Ramos (cell line): ENCODE results near the gene PSMD1.
"Not testable (repeated sequence)": the region's sequence is repeated elsewhere in the genome, so short reads cannot be mapped to it uniquely, and the experiment has no call there.

ENCODE experiments used
- in situ Hi-C: fragments of 300-500 bp; cut with MboI; formaldehyde crosslinking; loops from one replicate; pipeline ENCODE4 v1.14.3; 2022; ENCODE audit warnings: low sequenced_read_pairs; ENCODE audit not compliant: unreplicated experiment

PSMD1 gene

DNA sequence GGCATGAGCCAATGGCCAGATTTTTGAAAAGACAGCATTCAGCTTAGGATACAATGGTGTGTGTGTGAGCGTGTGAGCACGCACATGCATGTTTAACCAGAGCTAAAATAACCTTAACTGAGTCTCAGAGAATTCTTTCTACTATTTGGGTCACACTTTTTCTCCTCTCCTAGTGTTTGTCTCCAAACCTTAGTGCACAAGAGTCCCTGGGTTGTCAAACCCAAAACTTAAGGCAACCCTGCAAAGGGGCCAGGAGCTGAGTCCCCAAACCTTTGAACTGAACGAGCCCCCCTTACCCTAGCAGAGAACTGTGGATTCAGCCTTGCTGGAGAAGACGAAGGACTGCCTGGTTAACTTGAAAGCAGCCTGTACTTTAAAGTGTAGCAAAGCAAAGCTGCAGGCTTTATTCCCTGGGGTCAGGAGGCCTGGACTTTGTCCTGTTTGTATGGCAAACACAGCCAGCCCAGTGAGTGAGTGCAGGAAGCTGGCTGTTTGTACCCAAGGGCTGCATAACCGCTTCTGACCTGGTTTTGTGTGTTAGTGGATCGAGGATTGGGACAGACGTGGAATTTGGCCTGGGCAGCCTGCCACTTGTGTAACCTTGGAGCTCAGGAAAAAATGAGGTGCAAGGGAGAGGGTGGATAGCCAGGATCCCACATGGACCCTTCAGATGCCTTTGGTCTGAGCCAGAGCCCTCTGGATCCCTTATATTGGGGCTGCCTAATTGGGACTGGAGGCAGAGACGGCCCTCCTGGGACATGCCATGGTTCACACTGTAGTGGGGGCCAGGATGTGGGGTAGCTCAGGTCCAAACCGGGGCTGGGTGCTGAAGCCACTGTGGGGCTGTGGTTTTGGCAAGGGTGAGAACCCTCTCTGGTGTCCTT lies 6.4 kb upstream of the PSMD1 start:
- in situ Hi-C loops: no loop called here

- in situ Hi-C loops: no loop called here
Measured at GRCh38 chr2:231051116-231051515, 5.6 kb upstream of the PSMD1 start.

DNA sequence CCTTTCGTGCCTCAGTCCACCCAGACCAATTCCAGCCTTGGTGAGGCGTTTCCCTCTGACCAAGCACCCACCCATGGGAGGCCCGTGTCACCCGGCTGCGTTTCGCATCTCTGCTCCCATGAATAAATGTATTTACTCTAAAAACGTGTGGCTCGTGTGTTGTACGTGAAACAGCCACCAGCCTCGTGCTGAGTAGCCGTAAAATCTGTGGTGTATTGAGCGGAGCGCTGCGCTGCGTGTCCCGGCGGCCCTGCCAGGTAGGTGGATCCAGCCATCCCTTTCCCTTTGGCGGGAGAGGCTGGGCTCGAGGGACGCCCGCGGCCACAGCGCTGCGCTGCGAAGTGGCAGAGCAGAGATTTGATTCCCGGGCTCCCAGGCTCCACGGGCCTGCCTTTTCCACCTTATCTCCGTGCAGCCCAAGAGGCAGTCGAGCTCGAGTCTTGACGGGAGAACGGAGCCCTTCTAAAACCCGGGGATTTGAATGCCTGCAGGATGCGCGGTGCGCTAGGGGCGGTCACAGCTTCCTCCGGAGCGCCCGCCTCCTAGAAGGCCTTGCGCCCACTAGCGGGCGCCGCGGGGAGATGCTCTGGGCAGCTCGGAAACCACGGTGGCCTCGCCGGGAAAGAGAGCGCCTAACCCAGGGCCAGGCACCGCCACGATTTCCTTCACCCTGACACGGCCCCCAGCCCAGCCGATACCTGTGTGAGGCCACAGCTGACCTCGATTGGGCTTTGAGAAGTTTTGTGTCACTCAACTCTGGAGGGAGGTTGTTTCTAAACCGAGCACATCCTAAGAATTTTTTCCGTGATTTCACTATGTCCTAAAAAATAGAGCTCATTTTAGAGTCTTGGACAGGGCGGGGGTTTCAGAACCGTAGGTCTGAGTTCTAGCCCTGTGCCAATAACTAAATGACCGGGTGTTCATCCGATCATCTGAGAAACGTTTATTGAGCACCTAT lies 3.9 kb upstream of the PSMD1 start:
- in situ Hi-C loops: no loop called here

- in situ Hi-C loops: no loop called here
Measured at GRCh38 chr2:231053846-231054245, 2.8 kb upstream of the PSMD1 start.

DNA sequence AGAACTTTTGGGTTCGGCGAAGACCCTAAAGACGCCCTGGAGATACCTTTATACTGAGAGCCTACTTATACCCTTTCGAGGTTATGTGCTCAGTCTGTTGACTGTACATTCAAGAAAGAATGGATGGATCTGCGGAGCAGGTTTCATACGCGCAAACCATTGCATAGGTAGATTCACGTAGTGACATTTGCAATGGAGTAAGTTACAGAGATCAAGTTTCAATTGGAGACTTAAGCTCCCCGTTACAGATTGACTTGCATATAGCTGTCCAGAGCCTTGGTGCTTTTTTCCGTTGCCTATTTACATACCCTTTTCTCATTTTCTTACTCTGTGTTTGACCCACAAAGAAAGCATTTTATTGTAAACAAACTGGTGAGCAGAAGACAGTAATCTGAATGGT lies 923 bp downstream of the PSMD1 start:
- in situ Hi-C loops: no loop called here

- in situ Hi-C loops: no loop called here
Measured at GRCh38 chr2:231058761-231059550, 2.3 kb downstream of the PSMD1 start.

- in situ Hi-C loops: no loop called here
Measured at GRCh38 chr2:231059756-231060155, 3.1 kb downstream of the PSMD1 start.

- in situ Hi-C loops: no loop called here
Measured at GRCh38 chr2:231062776-231063175, 6.1 kb downstream of the PSMD1 start.

GRCh38 chr2:231063347-231063746 lies 6.7 kb downstream of the PSMD1 start:
- in situ Hi-C loops: no loop called here

DNA sequence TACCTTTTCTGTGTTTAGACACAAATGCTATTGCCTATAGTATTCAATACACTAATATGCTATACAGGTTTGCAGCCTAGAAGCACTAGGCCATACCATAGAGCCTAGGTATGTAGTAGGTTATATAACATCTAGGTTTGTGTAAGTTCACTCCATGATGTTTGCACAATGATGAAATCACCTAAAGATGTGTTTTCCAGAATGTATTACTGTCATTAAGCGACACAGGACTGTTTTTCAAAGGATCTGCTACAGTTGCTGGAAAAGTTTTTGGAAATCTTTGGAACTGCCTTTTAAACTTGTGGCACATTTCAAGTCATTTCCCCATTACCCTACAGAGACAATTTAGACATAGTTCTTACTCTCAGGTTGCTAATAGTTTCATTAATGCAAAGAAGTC lies 9.3 kb downstream of the PSMD1 start:
- in situ Hi-C loops: no loop called here

GRCh38 chr2:231067531-231067930 lies 10.9 kb downstream of the PSMD1 start:
- in situ Hi-C loops: not testable (repeated sequence)

GRCh38 chr2:231068525-231069222 lies 12.0 kb downstream of the PSMD1 start:
- in situ Hi-C loops: no loop called here

GRCh38 chr2:231069379-231070054 lies 12.8 kb downstream of the PSMD1 start:
- in situ Hi-C loops: no loop called here

DNA sequence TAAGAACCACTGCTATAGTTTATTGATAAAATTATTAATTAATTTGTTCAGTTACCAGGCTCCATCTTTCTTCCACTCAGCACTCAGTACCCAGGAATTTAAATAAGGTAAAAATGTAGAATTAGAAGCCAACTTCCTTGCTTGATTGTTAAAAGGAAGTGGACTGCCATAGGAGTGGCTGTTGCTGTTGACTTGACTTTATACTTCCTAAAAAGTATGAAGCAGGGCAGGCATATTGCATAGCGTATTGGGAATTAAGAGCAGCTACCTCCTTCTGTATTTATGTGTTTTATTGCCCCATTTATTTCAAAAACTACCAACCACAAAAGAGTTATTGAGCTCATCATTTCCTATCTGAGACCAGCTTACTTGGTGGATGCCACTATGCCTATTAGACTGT lies 27.9 kb downstream of the PSMD1 start:
- in situ Hi-C loops: no loop called here

DNA sequence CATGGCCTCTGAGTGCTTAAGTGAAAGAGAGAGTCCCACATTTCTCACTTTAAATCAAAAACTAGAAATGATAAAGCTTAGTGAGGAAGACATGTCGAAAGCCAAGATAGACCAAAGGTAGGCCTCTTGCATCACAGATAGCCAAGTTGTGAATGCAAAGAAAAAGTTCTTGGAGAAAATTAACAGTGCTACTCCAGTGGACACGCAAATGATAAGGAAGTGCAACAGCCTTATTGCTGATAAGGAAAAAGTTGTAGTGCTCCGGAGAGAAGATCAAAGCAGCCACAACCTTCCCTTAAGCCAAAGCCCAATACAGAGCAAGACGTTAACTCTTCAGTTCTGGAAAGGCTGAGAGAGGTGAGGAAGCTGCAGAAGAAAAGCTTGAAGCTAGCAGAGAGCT lies 32.1 kb downstream of the PSMD1 start:
- in situ Hi-C loops: no loop called here

GRCh38 chr2:231093933-231094332 lies 37.3 kb downstream of the PSMD1 start:
- in situ Hi-C loops: no loop called here

DNA sequence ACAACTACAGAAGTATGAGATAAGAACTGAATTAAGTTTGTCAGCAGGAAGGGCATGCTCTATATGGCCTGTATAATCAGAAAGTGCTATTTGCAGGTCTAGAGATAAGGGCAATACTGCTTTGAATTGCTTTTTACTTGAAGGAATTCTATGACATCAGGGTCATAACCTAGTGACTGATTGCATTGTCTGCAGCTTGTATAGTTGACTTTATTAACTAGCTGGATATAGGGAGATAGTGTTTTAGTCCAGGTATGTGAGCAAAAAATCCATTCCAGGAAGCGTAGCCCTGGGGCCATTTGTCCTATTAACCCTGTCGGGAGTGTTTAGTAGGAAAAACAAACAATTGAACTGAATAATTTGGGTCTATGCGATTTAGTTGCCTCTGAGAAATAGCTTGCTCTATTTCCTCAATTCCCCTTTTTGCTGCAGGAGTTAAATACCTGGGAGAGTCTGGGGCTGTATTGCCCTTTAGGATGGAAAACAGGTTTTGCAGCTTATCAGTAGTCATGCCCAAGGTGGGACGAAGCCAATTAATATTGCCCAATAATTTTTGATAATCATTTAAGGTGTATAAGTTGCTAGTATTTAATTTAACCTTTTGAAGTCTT lies 38.2 kb downstream of the PSMD1 start:
- in situ Hi-C loops: no loop called here

DNA sequence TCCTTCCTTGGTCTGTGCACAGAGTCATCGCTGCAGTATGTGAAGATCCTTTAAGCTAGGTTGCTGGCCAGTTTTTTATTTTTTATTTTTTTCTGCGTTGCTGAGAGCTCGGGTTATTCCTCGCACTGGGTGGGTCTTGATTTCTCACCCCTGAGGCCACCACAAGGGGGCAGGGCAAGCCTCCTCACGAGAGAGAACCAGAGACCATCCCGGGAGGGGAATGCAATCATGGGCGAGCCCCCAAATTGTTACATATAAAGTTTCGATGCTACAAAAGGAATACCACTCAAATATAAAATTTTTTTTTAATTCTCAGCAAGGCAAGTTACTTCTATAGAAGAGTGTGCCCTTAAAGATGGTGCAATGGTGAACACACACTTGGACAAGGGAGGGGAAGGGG lies 43.3 kb downstream of the PSMD1 start:
- in situ Hi-C loops: loop anchor here (25.0 kb wide), 1 partner anchor 312 kb away; no protein-coding TSS in a partner anchor

DNA sequence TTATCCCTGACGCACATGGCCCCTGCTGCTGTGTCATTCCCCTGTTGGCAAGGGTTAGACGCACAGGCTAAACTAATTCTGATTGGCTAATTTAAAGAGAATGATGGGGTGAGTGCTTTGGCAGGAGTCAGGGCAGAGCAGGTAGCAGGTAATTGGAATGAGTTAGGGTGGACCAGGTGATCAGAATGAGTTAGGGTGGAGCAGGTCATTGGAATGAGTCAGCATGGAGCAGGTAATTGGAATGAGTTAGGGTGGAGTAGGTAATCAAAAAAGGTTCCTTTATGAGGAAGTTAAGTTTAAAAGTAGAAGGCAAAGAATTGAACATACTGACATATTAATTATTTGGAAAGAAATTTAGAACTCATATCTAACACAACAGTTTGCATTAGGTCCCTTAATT lies 43.7 kb downstream of the PSMD1 start:
- in situ Hi-C loops: loop anchor here (25.0 kb wide), 1 partner anchor 312 kb away; no protein-coding TSS in a partner anchor
